Measurements from ENCODE around the gene FZD10. TPM values are rescaled to one million over a fixed set of nuclear protein-coding genes. Genes with fewer than 3 reads are reported as not detected.

The FZD10 gene
- total RNA-seq, 2 experiments from 2014 or later, result not detected

GRCh38 chr12:130143136-130143535 is 19.1 kb upstream of the FZD10 start:
- no peak for DNase-seq
- Mint-ChIP-seq H3K36me3 (ENCODE audit: low read depth) (no peaks in the 10 kb centered on the region), H3K4me3 (no peak overlapping the region), H3K27ac (no peak overlapping the region), H3K9me3 (no peaks in the 10 kb centered on the region), H3K4me1 (ENCODE audit: low read depth) (no peaks in the 10 kb centered on the region), H3K27me3 (peaks cover 9% of the 10 kb centered on the region)
- ChIA-PET POLR2A (no interaction called here), CTCF (no interaction called here)
- Histone ChIP-seq H3K4me1 (ENCODE audit: insufficient read depth, low read length) (no peaks in the 10 kb centered on the region), H3K27me3 (ENCODE audit: control insufficient read depth in 1 of 2, insufficient read depth in 2 of 2, low read length in 2 of 2) (no peaks in the 10 kb centered on the region), H3K36me3 (ENCODE audit: insufficient read depth, low read length) (no peaks in the 10 kb centered on the region), H3K4me3 (ENCODE audit: low read length) (no peak overlapping the region), H3K9me3 (ENCODE audit: control insufficient read depth in 1 of 2, insufficient read depth in 1 of 2, low read length in 2 of 2) (peaks cover 0 to 5% of the 10 kb centered on the region in 2 experiments), H3K27ac (ENCODE audit: low read depth in 1 of 2, low read length in 2 of 2) (no peak overlapping the region)
- intact Hi-C loops (cut with DNase I, micrococcal nuclease), result no loop called here
- TF ChIP-seq CTCF (IDR thresholded peaks at IDR 0.05), result no peak
- no peak for ATAC-seq (ENCODE audit: poor library complexity)

- Histone ChIP-seq H3K27ac (ENCODE audit: low read depth in 1 of 2, low read length in 2 of 2) (no peak overlapping the region), H3K36me3 (ENCODE audit: insufficient read depth, low read length) (no peaks in the 10 kb centered on the region), H3K9me3 (ENCODE audit: control insufficient read depth in 1 of 2, insufficient read depth in 1 of 2, low read length in 2 of 2) (no peaks in the 10 kb centered on the region), H3K4me1 (ENCODE audit: insufficient read depth, low read length) (no peaks in the 10 kb centered on the region), H3K4me3 (ENCODE audit: low read length) (no peak overlapping the region), H3K27me3 (ENCODE audit: control insufficient read depth in 1 of 2, insufficient read depth in 2 of 2, low read length in 2 of 2) (no peaks in the 10 kb centered on the region)
- no peak overlapping the region for H3K4me3 Mint-ChIP-seq
- POLR2A ChIA-PET, result no interaction called here
- DNase-seq (no peak), ATAC-seq (ENCODE audit: poor library complexity) (no peak)
- intact Hi-C loops (cut with DNase I, micrococcal nuclease), result no loop called here
- TF ChIP-seq CTCF (IDR thresholded peaks at IDR 0.05), result no peak
- H3K9me3 Mint-ChIP-seq, result no peaks in the 10 kb centered on the region
- CTCF ChIA-PET, result no interaction called here
- H3K36me3 Mint-ChIP-seq (ENCODE audit: low read depth), result no peaks in the 10 kb centered on the region
- H3K27ac Mint-ChIP-seq, result no peak overlapping the region
- H3K27me3 Mint-ChIP-seq, result peaks cover 9% of the 10 kb centered on the region
- no peaks in the 10 kb centered on the region for H3K4me1 Mint-ChIP-seq (ENCODE audit: low read depth)
These were observed 18.0 kb upstream of the FZD10 start for GRCh38 chr12:130144256-130144655.

- Histone ChIP-seq H3K4me3 (ENCODE audit: low read length) (no peak overlapping the region), H3K4me1 (ENCODE audit: insufficient read depth, low read length) (no peaks in the 10 kb centered on the region), H3K9me3 (ENCODE audit: control insufficient read depth in 1 of 2, insufficient read depth in 1 of 2, low read length in 2 of 2) (no peaks in the 10 kb centered on the region), H3K36me3 (ENCODE audit: insufficient read depth, low read length) (no peaks in the 10 kb centered on the region), H3K27ac (ENCODE audit: low read depth in 1 of 2, low read length in 2 of 2) (no peak overlapping the region), H3K27me3 (ENCODE audit: control insufficient read depth in 1 of 2, insufficient read depth in 2 of 2, low read length in 2 of 2) (no peaks in the 10 kb centered on the region)
- ChIA-PET CTCF (no interaction called here), POLR2A (no interaction called here)
- DNase-seq (no peak), ATAC-seq (ENCODE audit: poor library complexity) (no peak)
- Mint-ChIP-seq H3K36me3 (ENCODE audit: low read depth) (no peaks in the 10 kb centered on the region), H3K27ac (no peak overlapping the region), H3K4me3 (no peak overlapping the region), H3K27me3 (peaks cover 9% of the 10 kb centered on the region), H3K9me3 (no peaks in the 10 kb centered on the region), H3K4me1 (ENCODE audit: low read depth) (no peaks in the 10 kb centered on the region)
- TF ChIP-seq CTCF (IDR thresholded peaks at IDR 0.05), result no peak
- intact Hi-C loops (cut with DNase I, micrococcal nuclease), result no loop called here
These were observed 16.5 kb upstream of the FZD10 start for GRCh38 chr12:130145731-130146130.

All from CD4-positive, alpha-beta T cell (primary cell).